NCI-H2107 (cell line): ENCODE results near the gene PANK1.
"Not testable (repeated sequence)": the region's sequence is repeated elsewhere in the genome, so short reads cannot be mapped to it uniquely, and the experiment has no call there.

ENCODE experiments used
- DNase-seq: peaks from one replicate; lab custom pipeline; 2025; lab: John Stamatoyannopoulos, UW

The PANK1 gene

DNA sequence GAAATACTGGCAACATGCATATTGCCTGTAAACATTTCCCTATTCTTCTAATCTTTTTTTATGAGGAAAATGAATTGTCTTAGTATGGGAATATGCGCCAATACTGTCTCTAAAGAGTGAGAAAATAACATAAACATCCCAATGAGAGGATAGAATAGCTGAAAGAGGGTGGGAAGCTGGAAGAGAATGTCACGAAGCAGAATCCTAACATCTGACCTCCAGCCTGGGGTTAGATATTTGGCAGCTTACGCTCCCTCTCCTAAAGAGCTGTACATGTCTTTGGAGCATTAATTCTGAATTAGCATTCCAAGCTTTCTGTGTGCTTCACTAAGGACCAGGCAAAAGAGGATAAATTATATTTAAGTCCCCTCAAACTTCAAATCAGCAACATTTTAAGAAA lies 78.0 kb downstream of the PANK1 start:
- no peak for DNase-seq

DNA sequence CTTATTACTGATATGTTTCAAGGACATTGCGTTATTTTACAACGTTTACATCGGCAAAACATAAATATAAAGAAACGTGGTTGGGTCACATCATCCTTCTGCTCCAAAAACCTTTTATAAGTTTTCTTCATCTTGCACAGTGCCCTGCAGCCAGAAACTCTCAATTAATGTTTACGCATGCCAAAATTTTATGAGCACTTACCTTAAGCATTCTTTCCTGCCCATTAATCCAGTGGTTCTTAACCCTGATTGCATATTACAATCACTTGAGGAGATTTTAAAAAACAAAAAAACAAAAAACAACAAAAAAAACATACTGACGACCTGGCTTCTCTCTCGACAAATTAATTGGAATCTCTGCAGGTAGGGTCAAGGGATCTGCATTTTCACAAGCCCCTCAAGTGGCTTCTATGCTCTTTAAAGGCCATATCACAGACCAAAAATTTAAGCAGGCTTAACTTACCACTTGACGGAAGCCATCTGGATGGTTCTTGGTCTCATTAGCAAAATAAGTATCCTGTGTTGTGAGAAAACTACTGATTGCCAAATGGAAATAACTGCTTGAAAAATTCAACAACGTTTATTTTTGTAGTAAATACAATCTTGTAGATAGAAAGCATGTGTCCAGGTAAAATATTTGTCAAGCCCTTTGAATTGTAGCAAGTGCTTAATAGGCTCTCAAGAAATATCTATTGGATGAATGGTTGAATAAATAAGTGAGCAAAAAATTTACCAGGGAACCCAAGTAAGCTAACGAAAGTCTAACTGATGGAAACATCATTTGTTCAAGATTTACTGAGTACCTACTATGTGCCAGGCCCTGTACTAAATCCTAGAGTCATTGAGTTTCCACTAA lies 78.7 kb downstream of the PANK1 start:
- no peak for DNase-seq

DNA sequence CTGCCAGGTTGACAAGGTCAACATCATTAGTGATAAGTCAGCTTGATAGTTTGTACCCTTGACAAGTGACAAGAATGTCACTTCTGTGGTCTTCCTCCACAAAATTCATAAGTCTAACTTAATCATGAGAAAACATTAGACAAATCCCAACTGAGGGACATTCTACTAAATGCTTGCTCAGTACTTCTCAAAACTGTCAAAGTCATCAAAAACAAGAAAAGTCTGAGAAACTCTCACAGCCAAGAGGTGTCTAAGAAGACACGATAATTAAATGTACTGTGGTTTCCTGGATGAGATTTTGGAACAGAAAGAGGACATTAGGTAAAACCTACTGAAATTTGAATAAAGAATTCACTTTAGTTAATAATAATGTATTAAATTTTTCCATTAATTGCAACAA lies 79.9 kb downstream of the PANK1 start:
- no peak for DNase-seq

DNA sequence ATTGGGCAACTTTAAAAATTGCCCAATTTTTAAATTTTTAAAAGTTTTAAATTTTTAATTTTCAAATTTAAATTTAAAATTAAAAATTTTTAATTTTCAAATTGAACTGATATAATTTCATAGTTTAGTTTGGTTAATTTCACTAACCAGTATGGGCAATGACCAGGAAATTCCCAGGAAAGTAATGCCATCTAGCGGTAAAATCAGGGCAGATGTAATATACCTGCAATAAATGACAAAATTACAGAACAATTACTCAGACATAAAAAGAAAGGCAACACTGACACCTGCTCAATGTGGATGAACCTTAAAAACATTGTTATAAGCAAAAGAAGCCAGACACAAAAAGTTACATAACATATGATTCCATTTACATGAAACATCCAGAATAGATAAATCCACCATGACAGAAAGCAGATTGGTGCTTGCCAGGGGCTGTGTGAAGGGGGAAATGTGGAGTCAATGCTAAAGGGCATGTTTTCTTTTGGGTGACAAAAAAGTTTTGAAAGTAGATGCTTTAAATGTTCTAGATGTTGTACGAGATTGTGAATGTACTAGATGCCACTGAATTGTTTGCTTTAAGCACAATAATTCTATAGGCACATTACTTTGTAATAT lies 81.1 kb downstream of the PANK1 start:
- peak; percentile 5 for DNase-seq

DNA sequence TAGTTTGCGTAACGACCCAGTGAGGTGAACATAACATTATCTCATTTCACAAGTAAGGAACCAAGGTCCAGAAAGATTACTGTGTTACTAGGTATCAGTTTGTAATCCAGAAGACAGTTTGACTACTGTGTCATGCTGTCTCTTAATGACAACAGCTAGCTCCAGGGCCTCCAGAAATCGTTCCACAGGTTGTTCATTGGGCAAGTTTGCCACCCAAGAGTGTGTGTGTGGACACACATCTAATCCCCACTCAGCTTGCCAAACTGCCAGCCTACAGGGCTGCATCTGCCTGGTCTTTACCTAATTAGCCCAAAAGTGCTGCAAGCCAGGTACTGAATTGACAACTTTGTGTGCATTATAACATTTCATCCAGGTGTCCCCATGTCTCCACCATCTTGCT lies 81.7 kb downstream of the PANK1 start:
- no peak for DNase-seq

DNA sequence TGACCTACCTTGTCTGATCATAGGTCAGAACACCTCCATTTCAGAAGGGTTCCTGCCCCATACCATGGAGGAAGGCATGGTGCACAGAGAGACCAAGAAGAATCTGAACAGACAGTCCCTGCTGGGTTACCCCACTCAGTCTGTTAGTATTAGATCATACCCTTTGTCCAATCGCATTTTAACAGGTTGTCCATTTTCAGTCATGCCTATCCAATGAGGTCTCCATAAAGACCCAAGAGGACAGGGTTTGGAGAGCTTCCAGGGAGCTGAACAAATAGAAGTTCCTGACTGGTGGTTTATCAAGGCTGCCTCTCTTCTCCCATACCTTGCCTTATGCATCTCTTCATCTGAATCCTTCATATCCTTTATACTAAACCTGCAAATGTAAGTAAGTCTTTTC lies 88.4 kb downstream of the PANK1 start:
- no peak for DNase-seq

DNA sequence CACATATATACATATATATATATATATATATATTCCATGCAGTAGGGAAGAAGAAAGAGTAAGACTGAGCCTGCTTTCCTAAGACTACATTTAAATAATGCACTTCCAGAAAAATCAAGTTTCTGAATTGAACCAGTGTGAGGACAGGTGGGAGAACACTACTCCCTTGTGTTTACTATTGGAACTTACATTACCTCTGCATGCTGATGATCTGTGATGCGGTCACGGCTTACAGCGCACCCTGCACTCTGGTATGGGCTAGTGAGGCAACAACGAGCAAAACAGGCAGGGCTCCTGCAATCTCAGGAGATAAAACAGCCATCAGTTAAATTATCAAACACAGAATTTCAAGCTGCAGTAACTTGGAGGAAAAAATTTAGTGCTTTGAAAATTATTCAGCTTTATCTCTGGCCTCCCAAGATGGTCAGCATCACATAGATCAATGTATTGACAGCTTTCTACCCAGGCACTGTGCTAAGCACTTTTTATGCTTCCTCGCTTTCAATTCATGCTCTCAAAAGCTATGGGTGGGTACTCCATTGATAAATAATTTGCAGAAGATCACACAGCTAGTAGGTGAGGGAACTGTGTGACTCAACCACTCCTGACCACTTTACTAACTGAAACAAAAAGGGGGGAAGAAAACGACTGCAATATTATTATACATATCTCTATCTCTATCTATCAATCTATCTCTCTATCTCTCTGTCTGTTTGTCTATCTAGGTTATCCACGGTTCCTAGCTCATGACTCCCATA lies 89.2 kb downstream of the PANK1 start:
- no peak for DNase-seq

DNA sequence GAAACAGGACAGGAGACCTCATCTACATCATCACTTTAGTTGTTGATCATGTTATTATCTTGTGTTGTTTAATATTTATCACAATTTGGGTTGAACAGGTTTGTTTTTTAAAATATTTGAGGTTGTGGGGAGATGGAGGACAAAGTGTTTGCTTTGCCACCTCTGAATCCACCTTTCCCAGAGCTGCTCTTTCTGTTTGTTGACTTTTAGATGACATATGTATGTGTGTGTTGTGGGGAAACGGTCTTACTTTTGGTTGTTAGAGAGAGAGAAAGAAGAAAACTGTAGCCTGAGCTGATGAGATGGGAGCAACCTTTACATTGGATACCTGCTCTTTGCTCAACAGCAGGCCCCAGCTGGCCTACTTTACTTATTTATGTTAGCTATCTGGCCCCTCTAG lies 90.6 kb downstream of the PANK1 start:
- no peak for DNase-seq

DNA sequence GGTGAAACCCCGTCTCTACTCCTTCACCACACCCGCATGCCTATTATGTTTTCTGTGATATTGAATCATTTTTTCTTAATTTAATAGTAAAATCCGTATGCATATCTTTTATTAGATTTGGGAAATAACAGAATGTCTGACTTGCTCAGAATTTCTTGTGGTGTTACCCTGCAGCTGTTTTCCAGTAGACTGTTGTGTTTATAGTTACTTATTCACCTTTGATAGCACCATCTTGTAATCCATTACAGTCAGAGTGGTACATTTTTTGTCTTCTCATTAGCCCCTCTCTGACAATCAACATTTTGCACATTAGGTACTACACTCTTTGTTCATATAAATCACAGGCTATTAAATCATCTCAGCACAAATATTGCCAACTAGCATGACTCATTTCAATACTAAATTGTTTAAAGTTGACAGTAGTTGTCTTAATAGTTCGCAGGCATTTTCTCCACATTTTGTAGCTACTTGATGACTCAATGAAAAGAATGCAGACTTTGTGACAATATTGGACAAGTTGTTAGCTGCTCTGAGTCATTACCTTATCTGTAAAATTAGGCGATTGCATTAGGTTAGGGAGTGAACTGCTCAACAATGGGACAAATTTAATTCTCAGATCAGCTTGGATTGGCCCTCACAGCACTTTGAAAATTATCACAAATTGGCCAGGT lies 91.8 kb downstream of the PANK1 start:
- DNase-seq = no peak

DNA sequence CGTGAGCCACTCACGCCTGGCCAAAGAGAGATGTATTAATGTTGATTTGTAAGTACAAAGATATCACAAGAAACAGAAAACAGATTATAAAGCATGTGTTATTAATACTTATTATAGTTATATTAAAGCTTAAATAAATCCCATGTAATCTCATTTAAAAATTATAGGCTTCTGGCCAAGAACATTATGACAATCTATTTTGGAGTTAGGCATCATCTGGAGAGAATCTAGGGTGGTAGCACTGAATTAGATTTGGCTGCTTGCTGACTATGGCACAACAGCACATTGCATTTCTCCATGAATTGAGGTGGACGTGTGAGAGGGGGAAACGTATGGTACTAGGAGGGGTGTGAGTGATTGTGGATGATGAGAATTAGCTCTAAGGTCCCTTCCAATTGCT lies 92.8 kb downstream of the PANK1 start:
- DNase-seq = no peak

DNA sequence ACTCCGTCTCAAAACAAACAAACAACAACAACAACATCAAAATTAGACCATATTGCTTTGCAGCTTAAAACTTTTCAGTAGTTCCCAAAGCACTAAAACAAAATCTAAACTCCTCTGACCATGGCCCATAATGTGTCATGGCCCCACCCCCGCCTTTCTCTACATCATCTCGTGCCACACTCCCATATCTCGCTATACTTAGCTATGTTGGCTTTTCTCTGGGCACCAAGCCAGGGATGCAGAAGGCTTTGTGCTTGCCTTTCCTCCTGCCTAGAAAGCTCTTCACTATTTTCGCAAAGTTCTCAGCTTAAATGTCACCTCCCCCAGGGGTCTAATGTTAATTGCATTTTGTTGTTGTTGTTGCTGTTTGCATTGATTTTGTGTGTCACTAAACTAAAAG lies 94.5 kb downstream of the PANK1 start:
- DNase-seq = no peak

DNA sequence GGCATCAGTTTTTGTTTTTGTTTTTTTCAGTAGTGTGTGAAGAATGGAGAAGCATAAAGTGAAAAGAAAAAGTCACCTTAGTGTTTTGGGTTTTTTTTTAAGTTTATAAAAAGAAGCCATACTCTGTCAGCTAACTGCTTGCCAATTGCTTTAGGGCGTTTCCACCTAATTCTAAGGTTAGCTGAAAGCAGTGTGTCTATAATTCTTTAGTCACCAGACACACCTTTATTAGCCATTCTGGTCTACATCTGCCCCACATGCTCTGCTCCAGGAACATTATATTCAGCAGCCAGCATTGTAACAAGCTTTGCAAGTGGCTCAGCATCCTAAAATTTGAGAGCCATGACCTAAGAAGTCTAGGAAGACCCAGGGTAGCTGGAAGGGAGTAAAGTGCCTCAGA lies 95.5 kb downstream of the PANK1 start:
- no peak for DNase-seq

DNA sequence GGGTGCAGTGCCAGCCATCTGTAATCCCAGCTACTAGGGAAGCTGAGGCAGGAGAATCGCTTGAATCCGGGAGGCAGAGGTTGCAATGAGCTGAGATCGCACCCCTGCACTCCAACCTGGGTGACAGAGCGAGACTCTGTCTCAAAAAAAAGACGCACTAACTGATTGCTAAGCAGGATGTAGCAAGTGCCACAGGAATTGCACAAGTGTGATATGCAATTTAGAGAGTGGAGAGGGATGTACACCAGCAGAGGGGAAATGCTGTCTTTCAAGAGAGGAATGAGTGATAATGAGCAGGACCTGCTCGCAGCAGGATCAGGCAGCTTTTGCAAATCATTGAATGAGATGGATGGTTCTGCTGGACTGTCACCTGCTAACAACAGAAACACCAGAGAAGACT lies 96.4 kb downstream of the PANK1 start:
- no peak for DNase-seq

DNA sequence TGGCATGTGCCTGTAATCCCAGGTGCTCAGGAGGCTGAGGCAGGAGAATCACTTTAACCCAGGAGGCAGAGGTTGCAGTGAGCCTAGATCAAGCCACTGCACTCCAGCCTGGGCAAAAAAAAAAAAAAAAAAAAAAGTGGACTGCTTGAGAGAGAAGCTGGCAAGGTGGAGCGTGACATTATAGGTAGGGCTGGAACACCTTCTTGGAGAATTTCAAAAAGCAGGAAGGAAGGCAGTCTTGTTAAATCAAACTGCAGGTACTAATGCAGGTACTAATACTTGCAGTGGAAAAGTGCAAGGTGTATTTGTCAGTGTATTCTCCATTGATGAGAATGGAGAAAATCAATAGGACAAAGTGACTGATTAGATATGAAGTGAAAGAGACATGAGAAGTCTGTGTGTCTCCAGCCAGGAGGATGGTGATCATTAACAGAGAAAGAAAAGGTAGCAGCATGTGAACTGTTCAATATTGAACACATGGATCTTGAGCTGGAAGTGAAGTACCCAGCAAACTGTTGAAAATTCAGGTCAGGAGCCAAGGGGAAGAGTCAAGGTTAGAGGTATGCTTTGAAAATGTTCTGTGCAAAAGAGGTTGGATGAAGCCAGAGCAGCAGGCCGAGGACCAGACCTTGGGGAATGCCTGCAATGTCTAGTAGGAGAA lies 97.1 kb downstream of the PANK1 start:
- DNase-seq = no peak

DNA sequence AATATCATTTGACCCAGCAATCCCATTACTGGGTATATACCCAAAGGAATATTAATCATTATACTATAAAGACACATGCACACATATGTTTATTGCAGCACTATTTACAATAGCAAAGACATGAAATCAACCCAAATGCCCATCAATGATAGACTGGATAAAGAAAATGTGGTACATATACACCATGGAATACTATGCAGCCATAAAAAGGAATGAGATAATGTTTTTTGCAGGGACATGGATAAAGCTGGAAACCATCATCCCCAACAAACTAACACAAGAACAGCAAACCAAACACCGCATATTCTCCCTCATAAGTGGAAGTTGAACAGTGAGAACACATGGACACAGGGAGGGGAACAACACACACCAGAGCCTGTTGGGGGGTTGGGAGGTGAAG lies 98.4 kb downstream of the PANK1 start:
- not testable (repeated sequence) for DNase-seq

DNA sequence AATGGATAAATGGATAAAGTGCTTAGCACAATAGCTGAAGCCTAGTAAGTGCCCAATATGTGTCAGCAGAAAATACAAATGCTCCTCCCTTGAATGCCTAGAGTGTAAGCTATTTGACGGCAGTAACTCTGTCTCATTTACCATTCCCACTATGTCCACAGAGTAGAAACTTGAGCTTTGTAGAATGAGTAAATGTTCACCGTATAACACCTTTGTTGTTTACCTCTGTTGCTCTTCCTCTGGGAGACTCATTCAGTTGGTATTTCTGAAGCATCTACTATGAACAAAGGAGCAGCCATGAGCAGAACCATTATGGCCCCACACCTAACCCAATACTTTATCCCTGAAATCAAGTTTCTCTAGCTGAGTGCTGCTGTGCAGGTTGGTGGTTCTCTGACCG lies 101.2 kb downstream of the PANK1 start:
- DNase-seq = no peak

DNA sequence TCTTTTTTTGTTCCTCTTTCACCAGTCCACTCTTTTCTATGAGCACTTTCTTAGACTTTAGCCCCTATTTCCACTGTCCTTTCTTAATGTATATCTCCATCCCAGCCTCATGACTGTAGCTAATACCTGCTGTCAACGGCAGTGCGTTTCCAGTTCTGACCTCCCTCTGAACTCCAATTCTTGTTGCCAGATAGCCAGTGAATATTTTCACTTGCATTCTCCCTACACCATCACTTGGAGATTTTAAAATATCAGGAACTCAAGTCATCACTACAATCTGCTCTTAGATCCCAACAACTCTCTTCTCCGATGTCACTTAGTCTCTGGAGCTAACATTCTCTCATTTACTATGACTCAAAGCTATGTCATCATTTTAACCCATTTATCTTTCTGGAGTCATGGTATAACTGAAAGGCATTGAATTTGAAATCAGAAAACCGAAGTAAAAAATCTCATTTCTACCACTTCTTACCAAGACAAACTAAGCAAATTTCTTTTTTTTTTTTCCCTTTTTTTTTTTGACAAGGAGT lies 104.6 kb downstream of the PANK1 start:
- DNase-seq = no peak

DNA sequence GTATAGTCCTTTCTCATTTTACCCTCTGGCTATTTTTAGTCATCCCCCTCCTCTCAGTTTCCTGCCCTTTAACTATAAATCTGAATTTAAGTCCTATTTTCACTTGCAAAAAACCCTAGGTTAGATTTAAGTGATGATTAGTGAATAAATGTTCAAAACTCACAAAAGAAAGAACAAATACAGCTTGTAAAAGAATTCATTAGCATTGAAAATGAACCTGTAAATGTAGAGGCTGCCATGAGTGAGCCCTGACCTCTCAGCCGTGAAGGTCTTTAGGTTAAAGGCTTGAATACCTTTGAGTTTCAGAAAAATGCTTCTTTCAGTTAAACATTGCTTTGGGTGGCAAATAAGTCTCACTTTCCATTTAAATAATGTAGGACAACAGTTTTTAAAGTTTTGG lies 107.7 kb downstream of the PANK1 start:
- no peak for DNase-seq

DNA sequence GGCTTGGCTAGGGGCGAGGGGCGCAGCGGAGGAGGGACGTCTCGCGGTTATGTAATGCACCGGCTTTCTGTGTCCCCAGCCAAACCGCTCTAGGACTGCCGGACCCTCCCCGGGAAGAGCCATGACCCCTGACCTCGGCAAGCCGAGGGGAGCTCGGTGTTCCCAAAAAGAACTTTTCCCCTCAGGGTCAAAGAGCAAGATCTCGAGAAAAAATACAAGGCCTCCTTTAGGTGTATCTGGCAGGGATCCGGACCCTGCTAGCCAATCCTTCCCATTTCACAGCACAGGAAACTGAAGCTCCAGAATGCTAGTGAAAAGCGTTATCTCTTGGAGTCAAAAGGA lies 109.1 kb downstream of the PANK1 start:
- DNase-seq = no peak

DNA sequence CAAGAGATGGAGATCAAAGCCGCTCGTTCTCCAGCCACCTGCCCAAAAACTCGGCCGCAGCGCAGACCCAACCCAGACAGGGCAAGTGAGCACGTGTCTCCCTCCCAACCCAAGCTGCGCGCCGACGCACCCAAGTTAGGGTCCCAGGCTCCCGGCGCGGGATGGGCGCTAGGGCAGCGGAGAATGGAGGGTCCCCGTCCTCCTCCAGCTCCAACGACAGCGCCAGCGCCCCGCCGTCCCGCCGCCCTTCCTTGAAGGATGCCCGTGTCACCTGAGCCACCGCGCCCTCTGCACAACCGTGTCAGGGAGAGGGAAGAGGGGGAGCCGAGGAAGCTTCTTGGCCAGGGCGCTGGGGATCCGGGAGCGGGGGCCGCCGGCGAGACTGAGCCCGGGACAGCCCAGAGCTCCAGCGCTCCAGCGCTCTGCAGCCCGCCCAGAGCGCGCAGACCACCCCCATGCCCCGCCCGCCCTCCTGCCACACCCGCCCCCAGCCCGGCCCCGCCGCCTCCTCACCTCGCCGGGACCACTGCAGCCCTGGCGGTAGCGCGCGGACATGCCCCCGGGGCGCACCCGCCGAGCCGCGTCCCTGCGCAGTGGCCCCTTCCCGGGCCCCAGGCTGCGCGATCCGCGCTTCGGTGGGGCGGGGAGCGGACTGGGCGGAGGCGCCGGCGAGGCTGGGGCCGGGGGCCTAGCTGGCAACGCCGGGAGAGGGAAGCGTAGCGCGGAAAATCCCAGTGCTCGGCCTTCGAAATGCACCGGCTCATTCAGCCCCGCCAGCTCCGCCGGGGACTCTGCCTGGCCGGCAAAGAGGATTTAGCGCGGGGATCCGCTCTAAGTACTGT lies 109.7 kb downstream of the PANK1 start, which contains the start of gene SLC16A12:
TSS of gene SLC16A12 (minus strand) at position 424 of the 842 bp plus-strand sequence. CDS start 73,016 bp downstream, outside the sequence.
- DNase-seq = no peak

DNA sequence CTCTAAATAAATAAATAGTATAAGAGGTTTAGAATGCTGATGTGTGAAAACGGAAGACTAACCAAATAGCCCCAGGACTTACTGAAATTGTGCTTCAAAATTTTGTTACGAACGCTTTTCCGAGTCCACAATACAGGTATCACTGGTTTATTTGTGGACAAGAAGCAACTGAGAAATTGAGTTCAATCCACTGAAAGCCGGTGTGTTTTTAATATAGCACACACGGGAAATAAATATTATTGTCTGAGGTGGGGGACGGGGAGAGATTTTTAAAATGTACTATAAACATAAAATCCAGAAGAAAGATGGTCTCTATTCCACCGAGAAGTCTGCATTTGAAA lies 110.2 kb downstream of the PANK1 start:
- no peak for DNase-seq
